Caco-2 (cell line): ENCODE data around the gene CERT1. TPM values are rescaled to one million over a fixed set of nuclear protein-coding genes. Genes with fewer than 3 reads are reported as not detected.

ENCODE experiments used
- BruUV-seq: library from RNA; stranded (reverse); fragments of 400-500 nt; replicated peaks from 2 replicates; lab custom pipeline; 2021; lab: Mats Ljungman, UMichigan
- CTCF ChIA-PET: fragments of 300-600 bp; sonication (Branson Sonifier 250); formaldehyde crosslinking; loops from one replicate; lab custom pipeline; 2022; ENCODE audit warnings: antibody characterized with exemption; lab: Charles Lee
- POLR2A ChIA-PET: fragments of 300-600 bp; sonication (Branson Sonifier 250); formaldehyde crosslinking; loops from one replicate; lab custom pipeline; 2022; ENCODE audit warnings: antibody characterized with exemption; lab: Charles Lee
- DNase-seq, 2 experiments: peaks; one replicate each; pipeline versions ENCODE4 v3.0.0 to v3.0.0-alpha.2; 2020 to 2022
- H3K27me3 ChIP-seq: replicated peaks from 2 replicates; pipeline ENCODE4 v1.6.0; 2011; ENCODE audit warnings: low read length; ENCODE audit not compliant: control insufficient read depth, insufficient read depth
- H3K36me3 ChIP-seq: 2 replicates; pipeline ENCODE4 v1.5.1; 2011; ENCODE audit warnings: low read length; ENCODE audit not compliant: control insufficient read depth, insufficient read depth
- H3K4me1 ChIP-seq: fragments of 250-450 bp; sonication (Bioruptor Pico); 2 replicates; pipeline ENCODE4 v1.5.1; 2020; ENCODE audit warnings: mild to moderate bottlenecking
- H3K4me3 ChIP-seq: 2 replicates; pipeline ENCODE4 v1.5.1; 2011; ENCODE audit warnings: low read depth, mild to moderate bottlenecking, control low read depth, low read length
- H3K9me3 ChIP-seq: fragments of 250-450 bp; sonication (Bioruptor Pico); 2 replicates; pipeline ENCODE4 v1.5.1; 2020; ENCODE audit warnings: mild to moderate bottlenecking, moderate library complexity
- H3K27ac Mint-ChIP-seq: one replicate; pipeline ENCODE4 v1.8.0; 2022; ENCODE audit warnings: mixed read lengths; ENCODE audit not compliant: unreplicated experiment
- H3K27me3 Mint-ChIP-seq: one replicate; pipeline ENCODE4 v1.8.0; 2022; ENCODE audit warnings: mixed read lengths; ENCODE audit not compliant: insufficient read depth, unreplicated experiment
- H3K36me3 Mint-ChIP-seq: one replicate; pipeline ENCODE4 v1.8.0; 2022; ENCODE audit warnings: mild to moderate bottlenecking, mixed read lengths; ENCODE audit not compliant: insufficient read depth, unreplicated experiment
- H3K4me1 Mint-ChIP-seq: one replicate; pipeline ENCODE4 v1.8.0; 2022; ENCODE audit warnings: low read depth, mixed read lengths; ENCODE audit not compliant: unreplicated experiment
- H3K4me3 Mint-ChIP-seq: one replicate; pipeline ENCODE4 v1.8.0; 2022; ENCODE audit warnings: mild to moderate bottlenecking, moderate library complexity, mixed read lengths; ENCODE audit not compliant: unreplicated experiment
- H3K9me3 Mint-ChIP-seq: one replicate; pipeline ENCODE4 v1.8.0; 2022; ENCODE audit warnings: mixed read lengths; ENCODE audit not compliant: unreplicated experiment
- intact Hi-C: fragments of 100-400 bp; cut with micrococcal nuclease; formaldehyde crosslinking; loops from one replicate; pipeline ENCODE4 v1.10.0; 2022; ENCODE audit not compliant: unreplicated experiment
- total RNA-seq: library from RNA; stranded (reverse); gene quantifications from 2 replicates; pipeline ENCODE4 v1.2.3, GENCODE V29; 2022
- TF ChIP-seq, protein P1 (sequence below), 2 experiments: fragments of 200-600 bp in 1 of 2; IDR thresholded peaks; 1 replicate in 1 of 2; 2 replicates in 1 of 2; pipeline versions ENCODE4 v1.5.1 to v1.8.0; 2011 to 2022; ENCODE audit warnings: antibody characterized with exemption in 1 of 2, control low read depth in 1 of 2, inconsistent platforms in 1 of 2, low read depth in 1 of 2, low read length in 1 of 2, mild to moderate bottlenecking in 1 of 2, moderate library complexity in 1 of 2; ENCODE audit not compliant: insufficient read depth in 1 of 2, severe bottlenecking in 1 of 2, unreplicated experiment in 1 of 2

CERT1 gene
- total RNA-seq, 1 experiment from 2014 or later = 44.3 TPM

DNA sequence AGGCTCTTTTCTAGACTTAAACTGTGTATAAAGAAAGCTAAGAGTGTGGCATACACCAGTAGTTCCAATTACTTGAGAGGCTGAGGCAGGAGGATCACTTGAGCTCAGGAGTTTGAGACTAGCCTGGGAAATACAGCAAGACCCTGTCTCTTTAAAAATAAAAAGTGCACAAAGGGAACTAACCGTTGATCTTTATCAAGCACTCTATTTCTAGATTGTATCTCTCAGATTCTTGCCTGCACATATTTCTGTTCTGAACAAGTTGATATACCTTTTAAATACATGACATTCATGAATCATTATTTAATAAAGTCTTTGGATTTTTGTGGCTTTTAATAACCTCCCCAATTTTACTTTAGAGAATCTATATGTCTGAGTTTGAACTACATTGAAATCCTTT is 127.2 kb downstream of the CERT1 start:
- Mint-ChIP-seq H3K4me1 (no peaks in the 10 kb centered on the region), H3K4me3 (no peak overlapping the region), H3K27me3 (no peaks in the 10 kb centered on the region), H3K27ac (no peak overlapping the region), H3K9me3 (no peaks in the 10 kb centered on the region), H3K36me3 (peaks cover 31% of the 10 kb centered on the region)
- H3K4me3 ChIP-seq = no peak overlapping the region
- intact Hi-C loops = no loop called here
- CTCF ChIA-PET = no interaction called here
- no peaks in the 10 kb centered on the region for H3K36me3 ChIP-seq
- TF ChIP-seq, protein P1, sequence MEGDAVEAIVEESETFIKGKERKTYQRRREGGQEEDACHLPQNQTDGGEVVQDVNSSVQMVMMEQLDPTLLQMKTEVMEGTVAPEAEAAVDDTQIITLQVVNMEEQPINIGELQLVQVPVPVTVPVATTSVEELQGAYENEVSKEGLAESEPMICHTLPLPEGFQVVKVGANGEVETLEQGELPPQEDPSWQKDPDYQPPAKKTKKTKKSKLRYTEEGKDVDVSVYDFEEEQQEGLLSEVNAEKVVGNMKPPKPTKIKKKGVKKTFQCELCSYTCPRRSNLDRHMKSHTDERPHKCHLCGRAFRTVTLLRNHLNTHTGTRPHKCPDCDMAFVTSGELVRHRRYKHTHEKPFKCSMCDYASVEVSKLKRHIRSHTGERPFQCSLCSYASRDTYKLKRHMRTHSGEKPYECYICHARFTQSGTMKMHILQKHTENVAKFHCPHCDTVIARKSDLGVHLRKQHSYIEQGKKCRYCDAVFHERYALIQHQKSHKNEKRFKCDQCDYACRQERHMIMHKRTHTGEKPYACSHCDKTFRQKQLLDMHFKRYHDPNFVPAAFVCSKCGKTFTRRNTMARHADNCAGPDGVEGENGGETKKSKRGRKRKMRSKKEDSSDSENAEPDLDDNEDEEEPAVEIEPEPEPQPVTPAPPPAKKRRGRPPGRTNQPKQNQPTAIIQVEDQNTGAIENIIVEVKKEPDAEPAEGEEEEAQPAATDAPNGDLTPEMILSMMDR (IDR thresholded peaks at IDR 0.05; ENCODE audit: insufficient read depth in 1 of 2, low read depth in 1 of 2, low read length in 1 of 2, severe bottlenecking in 1 of 2, unreplicated experiment in 1 of 2) = no peak
- no TSS peak for BruUV-seq
- H3K9me3 ChIP-seq = no peaks in the 10 kb centered on the region
- POLR2A ChIA-PET = no interaction called here
- no peaks in the 10 kb centered on the region for H3K27me3 ChIP-seq
- no peak for DNase-seq
- H3K4me1 ChIP-seq = no peaks in the 10 kb centered on the region

DNA sequence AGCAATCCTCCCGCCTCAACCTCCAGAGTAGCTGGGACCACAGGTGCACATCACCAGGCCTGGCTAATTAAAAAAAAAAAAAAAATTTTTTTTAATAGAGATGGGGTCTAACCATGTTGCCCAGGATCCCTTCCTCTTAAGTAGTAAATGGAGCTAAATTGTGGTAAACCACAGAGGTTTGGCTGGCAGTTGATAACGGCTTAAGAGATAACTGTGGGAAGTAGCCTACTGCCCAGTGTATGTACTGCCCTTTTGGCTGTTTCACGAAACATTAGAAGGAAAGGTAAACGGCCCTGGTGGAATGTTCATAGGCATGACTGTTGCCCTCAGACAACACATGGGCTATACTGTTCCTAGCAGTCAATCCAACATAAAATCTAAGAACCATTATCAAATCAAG is 130.0 kb downstream of the CERT1 start:
- ChIA-PET POLR2A (no interaction called here), CTCF (no interaction called here)
- Histone ChIP-seq H3K4me3 (no peak overlapping the region), H3K36me3 (no peaks in the 10 kb centered on the region), H3K4me1 (no peaks in the 10 kb centered on the region), H3K27me3 (no peaks in the 10 kb centered on the region), H3K9me3 (no peaks in the 10 kb centered on the region)
- H3K4me1 Mint-ChIP-seq = no peaks in the 10 kb centered on the region
- DNase-seq = no peak
- no peaks in the 10 kb centered on the region for H3K9me3 Mint-ChIP-seq
- H3K27ac Mint-ChIP-seq = no peak overlapping the region
- H3K4me3 Mint-ChIP-seq = no peak overlapping the region
- H3K36me3 Mint-ChIP-seq = peaks cover 25% of the 10 kb centered on the region
- intact Hi-C loops = no loop called here
- TF ChIP-seq, protein P1 (IDR thresholded peaks at IDR 0.05; ENCODE audit: insufficient read depth in 1 of 2, low read depth in 1 of 2, low read length in 1 of 2, severe bottlenecking in 1 of 2, unreplicated experiment in 1 of 2) = no peak
- BruUV-seq = no TSS peak
- H3K27me3 Mint-ChIP-seq = no peaks in the 10 kb centered on the region

DNA sequence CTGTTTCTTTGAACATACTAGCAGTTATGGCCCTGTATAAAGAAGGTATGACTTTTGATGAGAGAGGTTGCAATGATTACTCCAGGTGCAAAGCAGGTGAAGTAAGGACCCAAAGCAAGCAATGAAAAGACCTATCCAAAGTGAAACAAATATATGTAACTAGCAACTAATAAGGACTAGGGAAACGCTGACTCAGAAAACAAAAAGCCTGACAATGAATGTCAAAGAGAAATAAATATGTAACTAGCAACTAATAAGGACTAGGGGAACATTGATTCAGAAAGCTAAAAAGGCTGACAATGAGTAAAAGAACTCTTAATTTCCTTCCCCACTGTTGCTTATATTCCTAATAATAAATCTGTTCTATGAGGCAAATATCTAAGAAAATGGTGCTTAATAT is 131.3 kb downstream of the CERT1 start:
- H3K4me3 Mint-ChIP-seq = no peak overlapping the region
- CTCF ChIA-PET = no interaction called here
- BruUV-seq = no TSS peak

More for the DNA sequence above, 131.3 kb downstream of the CERT1 start:
- Mint-ChIP-seq H3K27ac (no peak overlapping the region), H3K9me3 (no peaks in the 10 kb centered on the region), H3K27me3 (no peaks in the 10 kb centered on the region), H3K4me1 (no peaks in the 10 kb centered on the region), H3K36me3 (peaks cover 29% of the 10 kb centered on the region)
- Histone ChIP-seq H3K4me3 (no peak overlapping the region), H3K4me1 (no peaks in the 10 kb centered on the region), H3K27me3 (no peaks in the 10 kb centered on the region), H3K9me3 (no peaks in the 10 kb centered on the region), H3K36me3 (no peaks in the 10 kb centered on the region)
- intact Hi-C loops = no loop called here
- TF ChIP-seq, protein P1 (IDR thresholded peaks at IDR 0.05; ENCODE audit: insufficient read depth in 1 of 2, low read depth in 1 of 2, low read length in 1 of 2, severe bottlenecking in 1 of 2, unreplicated experiment in 1 of 2) = no peak
- POLR2A ChIA-PET = no interaction called here
- DNase-seq = no peak
